Measurements from ENCODE around the gene MRPL27.

MRPL27 gene

GRCh38 chr17:50386510-50386909 lies 13.5 kb upstream of the MRPL27 start:
- DNase-seq (ENCODE audit: low read depth in 2 of 2), result no peak

- no peak for DNase-seq (ENCODE audit: low read depth in 2 of 2)
Measured at GRCh38 chr17:50382931-50383330, 9.9 kb upstream of the MRPL27 start.

- DNase-seq (ENCODE audit: low read depth in 2 of 2), result no peak
Measured at GRCh38 chr17:50381920-50382319, 8.9 kb upstream of the MRPL27 start.

- no peak for DNase-seq (ENCODE audit: low read depth in 2 of 2)
Measured at GRCh38 chr17:50381260-50381815, 8.4 kb upstream of the MRPL27 start.

- DNase-seq (ENCODE audit: low read depth in 2 of 2), result no peak
Measured at GRCh38 chr17:50380369-50381259, 7.6 kb upstream of the MRPL27 start.

GRCh38 chr17:50379351-50380132 lies 6.6 kb upstream of the MRPL27 start:
- no peak for DNase-seq (ENCODE audit: low read depth in 2 of 2)

GRCh38 chr17:50375858-50376538 lies 3.0 kb upstream of the MRPL27 start:
- no peak for DNase-seq (ENCODE audit: low read depth in 2 of 2)

- DNase-seq (ENCODE audit: low read depth in 2 of 2), result no peak
Measured at GRCh38 chr17:50373705-50374104, 721 bp upstream of the MRPL27 start.

- no peak for DNase-seq (ENCODE audit: low read depth in 2 of 2)
Measured at GRCh38 chr17:50372222-50372757, 694 bp downstream of the MRPL27 start.

GRCh38 chr17:50371526-50371925 lies 1.5 kb downstream of the MRPL27 start:
- no peak for DNase-seq (ENCODE audit: low read depth in 2 of 2)

GRCh38 chr17:50370052-50370451 lies 2.9 kb downstream of the MRPL27 start:
- no peak for DNase-seq (ENCODE audit: low read depth in 2 of 2)

GRCh38 chr17:50367401-50367800 lies 5.6 kb downstream of the MRPL27 start:
- DNase-seq (ENCODE audit: low read depth in 2 of 2), result no peak

- DNase-seq (ENCODE audit: low read depth in 2 of 2), result no peak
Measured at GRCh38 chr17:50365649-50366393, 7.2 kb downstream of the MRPL27 start.

GRCh38 chr17:50365165-50365564 lies 7.8 kb downstream of the MRPL27 start:
- DNase-seq (ENCODE audit: low read depth in 2 of 2), result no peak

GRCh38 chr17:50364715-50365114 lies 8.3 kb downstream of the MRPL27 start:
- no peak for DNase-seq (ENCODE audit: low read depth in 2 of 2)

- no peak for DNase-seq (ENCODE audit: low read depth in 2 of 2)
Measured at GRCh38 chr17:50364061-50364458, 8.9 kb downstream of the MRPL27 start.

GRCh38 chr17:50363217-50364060 lies 9.5 kb downstream of the MRPL27 start:
- no peak for DNase-seq (ENCODE audit: low read depth in 2 of 2)

- DNase-seq (ENCODE audit: low read depth in 2 of 2), result no peak
Measured at GRCh38 chr17:50362661-50363060, 10.3 kb downstream of the MRPL27 start.

GRCh38 chr17:50361561-50362480 lies 11.2 kb downstream of the MRPL27 start:
- peak in 1 of 2 experiments; percentile 37 for DNase-seq (ENCODE audit: low read depth in 2 of 2)
